Panc1 (cell line): Measurements from ENCODE around the gene ZNF480.

Experiments
- POLR2AphosphoS5 ChIP-seq: IDR thresholded peaks from 2 replicates; pipeline ENCODE4 v1.6.1; 2012; ENCODE audit warnings: mild to moderate bottlenecking, low read depth, low read length, moderate library complexity
- TF ChIP-seq, protein P1 (sequence below): fragments of 450-650 bp; IDR thresholded peaks from 2 replicates; pipeline ENCODE4 v1.5.1; 2017; ENCODE audit warnings: mild to moderate bottlenecking

GRCh38 chr19:52269338-52270261 lies 27.4 kb upstream of the ZNF480 start, which contains the start of gene ZNF766:
- TF ChIP-seq, protein P1, sequence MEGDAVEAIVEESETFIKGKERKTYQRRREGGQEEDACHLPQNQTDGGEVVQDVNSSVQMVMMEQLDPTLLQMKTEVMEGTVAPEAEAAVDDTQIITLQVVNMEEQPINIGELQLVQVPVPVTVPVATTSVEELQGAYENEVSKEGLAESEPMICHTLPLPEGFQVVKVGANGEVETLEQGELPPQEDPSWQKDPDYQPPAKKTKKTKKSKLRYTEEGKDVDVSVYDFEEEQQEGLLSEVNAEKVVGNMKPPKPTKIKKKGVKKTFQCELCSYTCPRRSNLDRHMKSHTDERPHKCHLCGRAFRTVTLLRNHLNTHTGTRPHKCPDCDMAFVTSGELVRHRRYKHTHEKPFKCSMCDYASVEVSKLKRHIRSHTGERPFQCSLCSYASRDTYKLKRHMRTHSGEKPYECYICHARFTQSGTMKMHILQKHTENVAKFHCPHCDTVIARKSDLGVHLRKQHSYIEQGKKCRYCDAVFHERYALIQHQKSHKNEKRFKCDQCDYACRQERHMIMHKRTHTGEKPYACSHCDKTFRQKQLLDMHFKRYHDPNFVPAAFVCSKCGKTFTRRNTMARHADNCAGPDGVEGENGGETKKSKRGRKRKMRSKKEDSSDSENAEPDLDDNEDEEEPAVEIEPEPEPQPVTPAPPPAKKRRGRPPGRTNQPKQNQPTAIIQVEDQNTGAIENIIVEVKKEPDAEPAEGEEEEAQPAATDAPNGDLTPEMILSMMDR, result no peak
- TF ChIP-seq POLR2AphosphoS5, result peak; percentile 84
